ENCODE data around the gene RNASE8.

RNASE8 gene

DNA sequence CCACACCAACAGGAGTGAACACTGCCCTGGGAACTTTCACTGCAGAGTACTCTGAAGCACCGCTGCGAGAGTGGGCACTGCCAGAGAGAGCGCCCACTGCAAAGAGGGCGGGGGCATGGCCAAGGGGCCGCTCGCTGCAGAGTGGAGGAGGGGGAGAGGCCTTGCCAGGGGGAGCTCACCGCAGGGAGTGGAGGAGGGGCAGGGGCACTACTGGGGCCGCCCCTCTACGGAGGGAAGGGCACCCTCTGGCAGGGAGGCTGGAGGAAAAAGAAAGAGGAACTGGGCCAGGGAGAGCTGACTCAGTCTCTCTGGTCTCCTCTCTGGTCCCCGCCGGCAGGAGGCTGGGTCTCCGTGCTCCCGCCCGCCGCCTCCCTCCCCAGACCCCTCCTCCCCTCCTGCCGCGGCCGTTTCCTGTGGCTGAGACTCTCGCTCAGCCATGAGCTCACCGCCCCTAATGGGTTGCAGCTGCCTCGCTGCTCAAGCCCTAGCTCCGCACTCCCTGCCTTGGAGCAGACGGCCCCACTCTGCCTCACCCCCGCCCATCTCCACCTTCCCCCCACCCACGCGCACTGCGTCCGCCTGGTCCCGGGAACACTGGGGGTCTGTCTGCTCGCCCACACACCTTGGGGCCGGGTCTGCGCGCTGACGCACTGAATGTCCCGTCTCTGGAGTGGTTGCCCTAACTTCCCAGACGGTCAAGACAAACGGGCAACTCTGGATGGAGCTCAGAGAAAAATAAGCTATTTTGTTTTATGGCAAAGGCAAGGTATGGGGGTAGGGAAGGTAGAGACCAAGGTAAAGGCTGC is 13.8 kb downstream of the RNASE8 start:
- no peak for TF ChIP-seq ZFX (IDR thresholded peaks at IDR 0.05; ENCODE audit: borderline replicate concordance)
- TF ChIP-seq, protein P1, sequence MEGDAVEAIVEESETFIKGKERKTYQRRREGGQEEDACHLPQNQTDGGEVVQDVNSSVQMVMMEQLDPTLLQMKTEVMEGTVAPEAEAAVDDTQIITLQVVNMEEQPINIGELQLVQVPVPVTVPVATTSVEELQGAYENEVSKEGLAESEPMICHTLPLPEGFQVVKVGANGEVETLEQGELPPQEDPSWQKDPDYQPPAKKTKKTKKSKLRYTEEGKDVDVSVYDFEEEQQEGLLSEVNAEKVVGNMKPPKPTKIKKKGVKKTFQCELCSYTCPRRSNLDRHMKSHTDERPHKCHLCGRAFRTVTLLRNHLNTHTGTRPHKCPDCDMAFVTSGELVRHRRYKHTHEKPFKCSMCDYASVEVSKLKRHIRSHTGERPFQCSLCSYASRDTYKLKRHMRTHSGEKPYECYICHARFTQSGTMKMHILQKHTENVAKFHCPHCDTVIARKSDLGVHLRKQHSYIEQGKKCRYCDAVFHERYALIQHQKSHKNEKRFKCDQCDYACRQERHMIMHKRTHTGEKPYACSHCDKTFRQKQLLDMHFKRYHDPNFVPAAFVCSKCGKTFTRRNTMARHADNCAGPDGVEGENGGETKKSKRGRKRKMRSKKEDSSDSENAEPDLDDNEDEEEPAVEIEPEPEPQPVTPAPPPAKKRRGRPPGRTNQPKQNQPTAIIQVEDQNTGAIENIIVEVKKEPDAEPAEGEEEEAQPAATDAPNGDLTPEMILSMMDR (IDR thresholded peaks at IDR 0.05): no peak
- H3K27ac ChIP-seq: no peak overlapping the region

DNA sequence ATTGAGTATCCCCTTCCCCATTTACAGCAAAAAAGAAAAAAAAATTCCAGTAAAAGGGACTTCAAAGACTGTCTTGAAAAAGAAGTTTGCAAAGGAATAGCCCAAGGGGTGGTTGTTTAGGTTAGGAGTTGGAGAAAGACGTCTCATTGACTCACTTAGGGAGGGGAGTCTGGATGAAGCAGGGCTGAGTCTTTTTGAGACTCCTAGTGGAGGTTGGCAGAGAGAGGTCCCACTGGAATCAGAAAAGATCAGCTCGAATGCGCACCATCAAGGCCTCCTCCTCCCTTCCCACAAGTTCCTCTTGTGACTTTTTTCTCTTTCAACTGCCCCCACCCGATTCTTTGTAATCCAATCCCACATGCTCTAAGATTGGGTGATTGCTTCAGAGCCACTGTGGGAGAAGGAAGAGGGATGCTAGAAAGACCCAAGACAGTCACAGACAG is 14.4 kb downstream of the RNASE8 start:
- no peak overlapping the region for H3K27ac ChIP-seq
- TF ChIP-seq ZFX (IDR thresholded peaks at IDR 0.05; ENCODE audit: borderline replicate concordance): no peak
- TF ChIP-seq, protein P1 (IDR thresholded peaks at IDR 0.05): no peak

DNA sequence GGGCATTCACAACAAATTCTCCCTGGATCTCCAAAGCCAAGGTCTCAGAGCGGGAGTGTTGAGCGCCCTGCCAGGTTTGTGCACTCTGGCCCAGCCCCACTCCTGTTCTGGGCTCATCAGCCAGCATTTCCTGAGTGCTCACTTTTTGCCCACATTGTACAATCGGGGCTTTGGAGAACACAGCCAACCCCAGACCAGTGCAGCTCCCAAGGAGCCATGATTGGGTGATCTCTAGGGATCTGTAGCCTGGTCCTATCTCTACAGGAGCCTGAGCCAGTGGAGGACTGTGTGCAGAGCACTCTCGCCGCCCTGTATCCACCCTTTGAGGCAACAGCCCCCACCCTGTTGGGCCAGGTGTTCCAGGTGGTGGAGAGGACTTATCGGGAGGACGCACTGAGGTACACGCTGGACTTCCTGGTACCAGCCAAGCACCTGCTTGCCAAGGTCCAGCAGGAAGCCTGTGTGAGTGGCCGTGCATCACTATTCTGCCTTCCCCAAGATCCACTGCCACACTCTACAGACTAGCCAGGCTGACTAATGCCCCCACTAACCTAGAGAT is 15.2 kb downstream of the RNASE8 start:
- TF ChIP-seq, protein P1 (IDR thresholded peaks at IDR 0.05): no peak
- TF ChIP-seq ZFX (IDR thresholded peaks at IDR 0.05; ENCODE audit: borderline replicate concordance): no peak
- no peak overlapping the region for H3K27ac ChIP-seq

DNA sequence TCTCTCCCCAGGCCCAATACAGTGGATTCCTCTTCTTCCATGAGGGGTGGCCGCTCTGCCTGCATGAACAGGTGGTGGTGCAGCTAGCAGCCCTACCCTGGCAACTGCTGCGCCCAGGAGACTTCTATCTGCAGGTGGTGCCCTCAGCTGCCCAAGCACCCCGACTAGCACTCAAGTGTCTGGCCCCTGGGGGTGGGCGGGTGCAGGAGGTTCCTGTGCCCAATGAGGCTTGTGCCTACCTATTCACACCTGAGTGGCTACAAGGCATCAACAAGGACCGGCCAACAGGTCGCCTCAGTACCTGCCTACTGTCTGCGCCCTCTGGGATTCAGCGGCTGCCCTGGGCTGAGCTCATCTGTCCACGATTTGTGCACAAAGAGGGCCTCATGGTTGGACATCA is 16.3 kb downstream of the RNASE8 start:
- no peak overlapping the region for H3K27ac ChIP-seq
- TF ChIP-seq, protein P1 (IDR thresholded peaks at IDR 0.05): no peak
- TF ChIP-seq ZFX (IDR thresholded peaks at IDR 0.05; ENCODE audit: borderline replicate concordance): no peak

DNA sequence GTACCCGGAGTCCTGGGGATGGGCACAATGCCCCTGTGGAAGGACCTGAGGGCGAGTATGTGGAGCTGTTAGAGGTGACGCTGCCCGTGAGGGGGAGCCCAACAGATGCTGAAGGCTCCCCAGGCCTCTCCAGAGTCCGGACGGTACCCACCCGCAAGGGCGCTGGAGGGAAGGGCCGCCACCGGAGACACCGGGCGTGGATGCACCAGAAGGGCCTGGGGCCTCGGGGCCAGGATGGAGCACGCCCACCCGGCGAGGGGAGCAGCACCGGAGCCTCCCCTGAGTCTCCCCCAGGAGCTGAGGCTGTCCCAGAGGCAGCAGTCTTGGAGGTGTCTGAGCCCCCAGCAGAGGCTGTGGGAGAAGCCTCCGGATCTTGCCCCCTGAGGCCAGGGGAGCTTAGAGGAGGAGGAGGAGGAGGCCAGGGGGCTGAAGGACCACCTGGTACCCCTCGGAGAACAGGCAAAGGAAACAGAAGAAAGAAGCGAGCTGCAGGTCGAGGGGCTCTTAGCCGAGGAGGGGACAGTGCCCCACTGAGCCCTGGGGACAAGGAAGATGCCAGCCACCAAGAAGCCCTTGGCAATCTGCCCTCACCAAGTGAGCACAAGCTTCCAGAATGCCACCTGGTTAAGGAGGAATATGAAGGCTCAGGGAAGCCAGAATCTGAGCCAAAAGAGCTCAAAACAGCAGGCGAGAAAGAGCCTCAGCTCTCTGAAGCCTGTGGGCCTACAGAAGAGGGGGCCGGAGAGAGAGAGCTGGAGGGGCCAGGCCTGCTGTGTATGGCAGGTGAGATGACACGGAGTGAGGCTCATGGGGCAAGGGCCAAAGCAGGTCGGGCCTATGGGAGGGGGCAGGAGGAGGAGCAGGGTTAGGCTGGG is 17.0 kb downstream of the RNASE8 start:
- TF ChIP-seq, protein P1 (IDR thresholded peaks at IDR 0.05): no peak
- no peak for TF ChIP-seq ZFX (IDR thresholded peaks at IDR 0.05; ENCODE audit: borderline replicate concordance)
- H3K27ac ChIP-seq: no peak overlapping the region

DNA sequence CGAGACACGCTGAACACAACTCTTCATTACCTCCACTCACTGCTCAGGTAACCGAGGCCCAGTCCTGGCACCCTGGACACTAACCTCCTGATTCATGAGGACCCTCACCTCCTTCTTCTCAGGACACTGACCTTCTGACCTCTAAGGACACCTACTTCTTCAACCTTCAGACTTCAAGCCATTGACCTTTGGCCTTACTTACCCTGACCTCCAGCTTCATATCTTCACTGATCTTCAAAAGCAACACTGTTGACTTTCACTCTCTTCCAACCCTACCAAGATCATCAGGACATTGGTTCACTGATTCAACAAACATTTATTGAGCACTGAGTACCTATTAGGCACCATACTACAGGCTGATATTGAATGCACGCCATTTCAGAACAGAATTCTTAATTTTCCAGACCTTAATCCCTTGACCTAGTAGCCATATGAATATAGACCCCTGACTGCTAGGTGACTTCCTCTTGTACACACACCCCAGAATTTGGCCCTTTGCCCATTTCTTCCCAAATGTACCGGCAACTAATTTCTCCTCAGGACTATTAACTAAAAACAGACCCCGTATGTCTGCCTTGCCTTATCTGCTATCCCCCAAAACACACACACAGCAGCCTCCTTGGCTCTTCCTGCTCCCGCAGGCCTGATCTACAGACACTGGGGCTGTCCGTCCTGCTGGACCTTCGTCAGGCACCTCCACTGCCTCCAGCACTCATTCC is 18.3 kb downstream of the RNASE8 start:
- TF ChIP-seq, protein P1 (IDR thresholded peaks at IDR 0.05): no peak
- TF ChIP-seq ZFX (IDR thresholded peaks at IDR 0.05; ENCODE audit: borderline replicate concordance): no peak
- H3K27ac ChIP-seq: no peak overlapping the region
